ENCODE results near the gene OR10V1.

OR10V1 gene

DNA sequence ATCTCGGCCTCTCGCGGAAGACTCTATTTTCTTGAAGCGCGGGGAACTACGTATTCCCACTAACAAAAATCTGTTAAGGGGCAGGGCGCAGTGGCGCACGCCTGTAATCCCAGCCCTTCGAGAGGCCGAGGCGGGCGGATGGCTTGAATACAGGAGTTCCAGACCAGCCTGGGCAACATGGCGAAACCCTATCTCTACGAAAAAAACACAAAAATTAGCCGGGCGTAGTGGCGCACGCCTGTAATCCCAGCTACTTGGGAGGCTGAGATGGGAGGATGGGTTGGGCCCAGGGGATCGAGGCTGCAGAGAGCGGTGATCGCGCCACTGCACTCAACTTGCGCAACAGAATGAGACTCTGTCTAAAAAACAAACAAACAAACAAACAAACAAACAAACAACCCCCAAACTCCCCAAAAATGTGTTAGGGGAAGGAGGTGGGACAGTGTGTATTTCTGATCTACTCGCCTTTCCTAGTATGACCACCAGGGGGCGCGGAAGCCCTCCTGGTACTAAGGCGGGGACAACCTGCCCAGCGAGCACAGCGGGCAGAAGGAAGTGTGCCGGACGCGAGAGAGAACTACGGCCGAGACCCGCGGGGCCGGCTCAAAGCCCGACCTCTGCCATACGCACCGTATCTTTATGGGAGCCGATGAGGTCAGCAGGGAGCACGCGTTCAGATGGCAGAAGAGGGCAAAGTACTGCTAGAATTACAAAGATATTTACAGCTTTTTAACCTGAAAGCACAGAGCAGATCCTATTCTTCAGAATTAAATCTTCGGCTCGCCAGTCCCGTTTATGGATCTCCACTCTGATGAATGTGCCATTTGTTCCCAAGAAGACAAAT, 40.2 kb upstream of the OR10V1 start:
- no peaks in the 10 kb centered on the region for H3K36me3 ChIP-seq (ENCODE audit: insufficient read depth, low read length)
- peak overlapping the region; percentile 74; the same call in 1 of the 2 replicates for H3K9ac ChIP-seq (ENCODE audit: low read depth, low read length)
- H3K9me3 ChIP-seq (ENCODE audit: insufficient read depth, low read depth, low read length): no peaks in the 10 kb centered on the region
- peaks cover 21% of the 10 kb centered on the region; the same call in 1 of the 2 replicates for H3K4me1 ChIP-seq (ENCODE audit: insufficient read depth, low read length)
- no peak overlapping the region for H3K27ac ChIP-seq (ENCODE audit: low read depth, low read length)
- 39% methylated on average over 44 of the region's 47 CpGs for WGBS
- peaks cover 4% of the 10 kb centered on the region; the same call in 1 of the 2 replicates for H3K27me3 ChIP-seq (ENCODE audit: insufficient read depth, low read length)
- H3K4me3 ChIP-seq (ENCODE audit: low read length): peak overlapping the region; percentile 86

DNA sequence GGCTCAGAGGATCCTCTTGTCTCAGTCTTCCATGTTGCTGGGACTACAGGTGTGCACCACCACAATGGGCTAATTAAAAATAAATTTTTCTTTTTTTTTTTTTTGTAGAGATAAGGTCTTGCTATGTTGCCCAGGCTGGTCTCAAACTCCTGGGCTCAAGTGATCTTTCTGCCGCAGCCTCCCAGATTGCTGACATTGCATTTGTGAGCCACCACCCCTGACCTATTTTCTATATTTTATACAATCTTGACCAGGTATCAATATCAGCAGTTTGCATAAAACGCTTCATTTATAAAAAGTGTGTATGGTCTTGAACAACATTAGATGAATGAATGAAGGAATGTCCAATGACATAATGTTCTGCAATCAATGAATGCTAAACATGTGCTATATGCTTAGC, 32.5 kb upstream of the OR10V1 start:
- H3K27me3 ChIP-seq (ENCODE audit: insufficient read depth, low read length): no peaks in the 10 kb centered on the region
- no peaks in the 10 kb centered on the region for H3K9me3 ChIP-seq (ENCODE audit: insufficient read depth, low read depth, low read length)
- no peak overlapping the region for H3K27ac ChIP-seq (ENCODE audit: low read depth, low read length)
- H3K4me1 ChIP-seq (ENCODE audit: insufficient read depth, low read length): no peaks in the 10 kb centered on the region
- no peak overlapping the region for H3K4me3 ChIP-seq (ENCODE audit: low read length)
- no peak overlapping the region for H3K9ac ChIP-seq (ENCODE audit: low read depth, low read length)
- WGBS: 87% methylated on average over 2 of the region's 2 CpGs
- no peaks in the 10 kb centered on the region for H3K36me3 ChIP-seq (ENCODE audit: insufficient read depth, low read length)

DNA sequence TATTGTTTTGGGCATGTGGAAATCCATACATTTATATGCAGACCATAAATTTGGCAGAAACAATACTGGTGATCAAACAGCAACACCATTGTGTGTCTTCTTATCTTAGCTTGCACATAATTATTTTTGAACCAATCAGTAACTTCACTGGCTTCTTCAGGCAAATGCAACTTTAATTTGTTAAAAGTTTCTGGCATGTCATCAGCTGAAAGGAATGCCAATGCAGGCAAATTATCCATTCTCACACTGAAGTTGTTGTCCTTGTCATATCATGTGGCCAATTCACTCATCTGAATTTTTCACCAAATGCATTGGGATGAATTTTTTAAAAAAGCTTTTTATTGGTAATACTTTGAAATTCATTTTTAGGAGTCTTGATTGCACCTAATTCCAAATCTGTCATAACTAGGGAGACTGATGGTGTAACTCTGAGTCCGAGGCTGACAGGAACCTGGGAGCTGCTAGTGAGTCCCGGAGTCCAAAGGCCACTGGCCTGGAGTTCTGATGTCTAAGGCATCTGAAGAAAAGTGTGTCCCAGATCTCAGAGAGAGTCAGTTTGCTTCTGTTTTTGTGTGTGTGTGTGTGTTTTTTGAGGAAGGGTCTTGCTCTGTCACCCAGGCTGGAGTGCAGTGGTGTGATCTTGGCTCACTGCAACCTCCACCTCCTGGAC, 17.4 kb upstream of the OR10V1 start:
- no peak overlapping the region for H3K9ac ChIP-seq (ENCODE audit: low read depth, low read length)
- no peaks in the 10 kb centered on the region for H3K27me3 ChIP-seq (ENCODE audit: insufficient read depth, low read length)
- H3K9me3 ChIP-seq (ENCODE audit: insufficient read depth, low read depth, low read length): no peaks in the 10 kb centered on the region
- no peak overlapping the region for H3K4me3 ChIP-seq (ENCODE audit: low read length)
- WGBS: 95% methylated on average over 2 of the region's 2 CpGs
- H3K27ac ChIP-seq (ENCODE audit: low read depth, low read length): no peak overlapping the region
- H3K36me3 ChIP-seq (ENCODE audit: insufficient read depth, low read length): no peaks in the 10 kb centered on the region
- H3K4me1 ChIP-seq (ENCODE audit: insufficient read depth, low read length): no peaks in the 10 kb centered on the region

DNA sequence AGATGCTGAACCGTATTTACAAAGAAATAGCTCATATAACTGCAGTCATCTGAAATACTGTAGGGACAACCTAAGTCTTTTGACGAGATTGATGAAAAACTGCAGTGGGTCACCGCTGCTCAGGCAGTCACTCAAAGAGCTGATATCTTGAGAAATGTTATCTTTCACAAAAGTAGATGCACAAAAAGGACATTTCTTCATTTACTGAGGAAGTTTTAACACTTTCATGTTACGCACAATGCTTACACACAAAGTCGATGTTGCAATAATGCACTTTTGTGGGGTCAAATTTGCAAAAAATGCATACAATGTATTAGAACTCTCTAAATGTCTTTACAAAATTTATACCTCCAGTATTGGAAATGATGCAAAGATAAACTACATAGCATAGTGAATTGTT, 16.2 kb upstream of the OR10V1 start:
- Histone ChIP-seq H3K27me3 (ENCODE audit: insufficient read depth, low read length) (no peaks in the 10 kb centered on the region), H3K27ac (ENCODE audit: low read depth, low read length) (no peak overlapping the region)
- WGBS: 94% methylated on average over 5 of the region's 5 CpGs

DNA sequence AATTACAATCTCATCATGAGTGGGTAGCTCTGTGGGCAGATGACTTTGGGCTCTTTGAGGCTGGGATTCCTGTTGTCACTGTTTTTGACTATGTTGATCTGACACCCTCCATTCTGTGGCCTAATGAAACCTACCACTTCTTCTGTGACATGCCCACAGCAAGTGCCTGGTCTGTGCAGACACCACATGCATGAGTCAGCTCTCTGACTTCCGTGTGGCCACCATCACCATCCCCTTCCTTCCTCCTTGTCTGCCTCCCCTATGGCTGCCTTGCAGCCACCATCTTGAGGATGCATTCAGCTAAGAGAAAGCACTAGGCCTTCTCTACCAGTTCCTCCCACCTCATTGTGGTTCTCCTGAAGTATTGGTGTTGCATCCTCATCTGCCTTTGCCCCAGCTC, 15.3 kb upstream of the OR10V1 start:
- no peaks in the 10 kb centered on the region for H3K27me3 ChIP-seq (ENCODE audit: insufficient read depth, low read length)
- H3K36me3 ChIP-seq (ENCODE audit: insufficient read depth, low read length): no peaks in the 10 kb centered on the region
- H3K4me3 ChIP-seq (ENCODE audit: low read length): no peak overlapping the region
- no peak overlapping the region for H3K9ac ChIP-seq (ENCODE audit: low read depth, low read length)
- no peaks in the 10 kb centered on the region for H3K9me3 ChIP-seq (ENCODE audit: insufficient read depth, low read depth, low read length)
- H3K27ac ChIP-seq (ENCODE audit: low read depth, low read length): no peak overlapping the region
- WGBS: 82% methylated on average over 1 of the region's 1 CpG
- H3K4me1 ChIP-seq (ENCODE audit: insufficient read depth, low read length): no peaks in the 10 kb centered on the region

More for the DNA sequence above, 16.2 kb upstream of the OR10V1 start:
- Histone ChIP-seq H3K9me3 (ENCODE audit: insufficient read depth, low read depth, low read length) (no peaks in the 10 kb centered on the region), H3K9ac (ENCODE audit: low read depth, low read length) (no peak overlapping the region), H3K4me1 (ENCODE audit: insufficient read depth, low read length) (no peaks in the 10 kb centered on the region), H3K4me3 (ENCODE audit: low read length) (no peak overlapping the region), H3K36me3 (ENCODE audit: insufficient read depth, low read length) (no peaks in the 10 kb centered on the region)

DNA sequence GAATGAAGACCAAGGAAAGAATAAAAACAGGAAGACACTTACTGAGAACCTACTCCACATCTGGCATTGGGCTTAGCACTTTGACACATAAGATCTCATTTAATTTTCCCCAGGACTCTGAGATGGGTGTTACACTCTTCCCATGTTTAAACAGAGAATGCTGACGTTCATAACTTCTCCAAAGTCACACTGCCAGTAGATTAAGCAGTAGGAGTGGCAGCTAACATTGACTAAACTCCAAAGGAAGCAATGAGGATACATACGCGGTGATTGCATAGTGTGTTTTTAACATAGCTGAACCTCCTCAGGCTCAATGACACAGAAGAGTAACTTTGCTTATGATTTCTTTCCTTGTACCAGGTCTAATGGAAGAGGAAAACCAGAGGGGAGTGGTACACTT, 14.5 kb upstream of the OR10V1 start:
- Histone ChIP-seq H3K36me3 (ENCODE audit: insufficient read depth, low read length) (no peaks in the 10 kb centered on the region), H3K9ac (ENCODE audit: low read depth, low read length) (no peak overlapping the region), H3K4me1 (ENCODE audit: insufficient read depth, low read length) (no peaks in the 10 kb centered on the region), H3K27me3 (ENCODE audit: insufficient read depth, low read length) (no peaks in the 10 kb centered on the region), H3K27ac (ENCODE audit: low read depth, low read length) (no peak overlapping the region), H3K4me3 (ENCODE audit: low read length) (no peak overlapping the region), H3K9me3 (ENCODE audit: insufficient read depth, low read depth, low read length) (no peaks in the 10 kb centered on the region)
- 90% methylated on average over 3 of the region's 3 CpGs for WGBS

DNA sequence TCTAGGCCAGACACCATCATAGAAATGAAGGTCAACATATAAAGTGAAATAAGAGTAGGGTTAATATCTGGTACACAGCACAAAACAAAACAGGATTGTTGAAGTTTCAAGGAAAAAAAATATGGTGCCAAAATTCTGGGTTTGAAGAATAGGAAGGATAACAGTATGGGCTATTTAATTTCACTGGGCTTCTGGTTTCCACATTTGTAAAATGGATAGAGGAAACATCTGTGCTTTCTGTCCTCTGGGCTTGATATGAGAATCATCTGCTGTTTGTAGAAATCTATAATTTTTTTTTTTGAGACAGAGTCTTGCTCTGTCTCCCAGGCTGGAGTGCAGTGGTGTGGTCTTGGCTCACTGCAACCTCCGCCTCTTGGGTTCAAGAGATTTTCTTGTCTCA, 13.8 kb upstream of the OR10V1 start:
- no peaks in the 10 kb centered on the region for H3K4me1 ChIP-seq (ENCODE audit: insufficient read depth, low read length)
- no peaks in the 10 kb centered on the region for H3K27me3 ChIP-seq (ENCODE audit: insufficient read depth, low read length)
- 83% methylated on average over 1 of the region's 1 CpG for WGBS
- no peaks in the 10 kb centered on the region for H3K9me3 ChIP-seq (ENCODE audit: insufficient read depth, low read depth, low read length)
- no peaks in the 10 kb centered on the region for H3K36me3 ChIP-seq (ENCODE audit: insufficient read depth, low read length)
- no peak overlapping the region for H3K27ac ChIP-seq (ENCODE audit: low read depth, low read length)
- H3K9ac ChIP-seq (ENCODE audit: low read depth, low read length): no peak overlapping the region
- H3K4me3 ChIP-seq (ENCODE audit: low read length): no peak overlapping the region

DNA sequence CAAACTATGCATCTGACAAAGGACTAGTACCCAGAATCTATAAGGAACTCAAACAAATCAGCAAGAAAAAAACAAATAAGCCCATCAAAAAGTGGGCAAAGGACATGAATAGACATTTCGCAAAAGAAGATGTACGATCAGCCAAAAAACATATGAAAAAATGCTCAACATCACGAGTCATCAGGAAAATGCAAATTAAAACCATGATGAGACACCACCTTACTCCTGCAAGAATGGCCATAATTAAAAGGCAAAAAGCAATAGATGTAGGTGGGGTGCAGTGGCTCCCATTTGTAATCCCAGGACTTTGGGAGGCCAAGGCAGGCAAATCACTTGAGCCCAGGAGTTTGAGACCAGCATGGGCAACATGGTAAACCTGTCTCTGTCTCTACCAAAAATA, 10.4 kb upstream of the OR10V1 start:
- WGBS: 91% methylated on average over 3 of the region's 3 CpGs
- no peak overlapping the region for H3K9ac ChIP-seq (ENCODE audit: low read depth, low read length)
- H3K27ac ChIP-seq (ENCODE audit: low read depth, low read length): no peak overlapping the region
- H3K4me1 ChIP-seq (ENCODE audit: insufficient read depth, low read length): no peaks in the 10 kb centered on the region
- H3K27me3 ChIP-seq (ENCODE audit: insufficient read depth, low read length): no peaks in the 10 kb centered on the region
- no peaks in the 10 kb centered on the region for H3K9me3 ChIP-seq (ENCODE audit: insufficient read depth, low read depth, low read length)
- H3K4me3 ChIP-seq (ENCODE audit: low read length): no peak overlapping the region
- H3K36me3 ChIP-seq (ENCODE audit: insufficient read depth, low read length): no peaks in the 10 kb centered on the region

DNA sequence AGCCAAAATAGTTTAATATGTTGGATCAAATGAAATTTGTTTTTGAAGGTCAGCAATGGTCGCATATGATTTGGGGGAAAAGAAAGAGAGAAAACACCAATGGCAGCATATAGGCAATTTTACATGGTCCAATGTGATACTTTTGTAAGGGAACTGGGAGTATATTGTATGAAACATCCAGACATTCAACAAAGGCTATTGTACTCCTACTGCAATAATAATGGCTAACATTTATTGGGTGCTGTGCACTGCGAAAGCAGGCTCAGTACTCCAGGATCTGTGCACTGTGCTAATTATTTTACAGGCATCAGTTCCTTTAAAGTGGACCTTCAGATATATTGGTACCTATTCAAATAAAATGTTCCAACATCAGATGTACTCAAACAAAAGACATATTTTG, 5.9 kb upstream of the OR10V1 start:
- Histone ChIP-seq H3K27ac (ENCODE audit: low read depth, low read length) (no peak overlapping the region), H3K9ac (ENCODE audit: low read depth, low read length) (no peak overlapping the region), H3K4me1 (ENCODE audit: insufficient read depth, low read length) (no peaks in the 10 kb centered on the region), H3K36me3 (ENCODE audit: insufficient read depth, low read length) (no peaks in the 10 kb centered on the region), H3K27me3 (ENCODE audit: insufficient read depth, low read length) (no peaks in the 10 kb centered on the region), H3K9me3 (ENCODE audit: insufficient read depth, low read depth, low read length) (no peaks in the 10 kb centered on the region), H3K4me3 (ENCODE audit: low read length) (no peak overlapping the region)
- 89% methylated on average over 2 of the region's 2 CpGs for WGBS

DNA sequence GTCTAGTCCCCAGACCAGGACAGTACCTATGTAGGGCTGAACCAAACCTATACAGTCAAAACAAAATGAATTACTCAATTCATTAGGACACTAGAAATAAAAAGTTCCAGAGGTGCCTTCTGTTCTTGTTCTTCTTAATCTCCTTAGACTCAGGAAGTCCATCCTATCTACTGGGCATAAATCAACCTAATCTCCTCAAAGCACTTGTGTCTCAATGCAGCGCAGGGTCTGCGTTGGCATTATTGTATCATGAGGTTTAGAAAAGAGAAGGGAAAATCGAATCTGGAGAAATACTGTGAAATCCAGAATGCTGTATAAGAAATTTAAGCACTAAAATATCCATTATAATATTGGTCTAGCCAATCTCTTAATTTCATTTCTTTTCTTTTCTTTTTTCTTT, 2.4 kb upstream of the OR10V1 start:
- H3K27ac ChIP-seq (ENCODE audit: low read depth, low read length): no peak overlapping the region
- WGBS: 100% methylated on average over 2 of the region's 3 CpGs

DNA sequence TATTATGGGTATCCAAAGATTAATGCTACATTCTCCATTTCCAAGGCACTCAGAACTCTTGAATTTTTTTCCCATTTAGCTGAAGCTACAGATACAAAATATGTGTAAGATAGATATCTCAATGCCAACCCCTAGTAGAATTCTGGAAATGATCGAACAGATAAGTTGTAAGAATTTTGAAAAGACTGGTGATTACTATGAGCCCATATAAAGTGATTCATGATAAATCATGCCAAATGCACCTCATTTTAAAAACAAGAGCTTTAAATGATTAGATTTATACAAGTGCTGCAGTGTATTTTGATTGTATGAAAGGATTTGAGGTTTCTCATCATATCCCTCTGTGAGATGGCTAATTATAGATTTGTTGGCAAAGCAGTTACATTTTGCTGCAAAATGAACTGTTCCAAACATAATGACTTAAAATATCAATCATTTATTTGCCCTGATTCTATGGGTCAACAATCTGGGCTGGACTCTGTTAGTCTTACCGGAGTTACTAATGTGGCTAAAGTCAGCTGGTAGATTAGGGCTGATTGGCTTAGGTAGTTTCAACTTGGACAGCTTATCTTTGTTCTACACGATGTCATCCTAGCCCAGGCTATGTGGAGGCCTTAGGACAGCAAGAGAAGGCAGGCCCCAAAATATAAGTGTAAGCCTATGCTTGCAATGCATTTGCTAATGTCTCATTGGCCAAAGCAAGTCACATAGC, 3.4 kb downstream of the OR10V1 start:
- no peaks in the 10 kb centered on the region for H3K27me3 ChIP-seq (ENCODE audit: insufficient read depth, low read length)
- H3K36me3 ChIP-seq (ENCODE audit: insufficient read depth, low read length): no peaks in the 10 kb centered on the region
- 89% methylated on average over 3 of the region's 3 CpGs for WGBS
- no peaks in the 10 kb centered on the region for H3K9me3 ChIP-seq (ENCODE audit: insufficient read depth, low read depth, low read length)
- H3K4me1 ChIP-seq (ENCODE audit: insufficient read depth, low read length): no peaks in the 10 kb centered on the region
- no peak overlapping the region for H3K27ac ChIP-seq (ENCODE audit: low read depth, low read length)
- no peak overlapping the region for H3K4me3 ChIP-seq (ENCODE audit: low read length)
- no peak overlapping the region for H3K9ac ChIP-seq (ENCODE audit: low read depth, low read length)

More for the DNA sequence above, 2.4 kb upstream of the OR10V1 start:
- H3K9me3 ChIP-seq (ENCODE audit: insufficient read depth, low read depth, low read length): no peaks in the 10 kb centered on the region
- H3K36me3 ChIP-seq (ENCODE audit: insufficient read depth, low read length): no peaks in the 10 kb centered on the region
- H3K27me3 ChIP-seq (ENCODE audit: insufficient read depth, low read length): no peaks in the 10 kb centered on the region
- no peak overlapping the region for H3K4me3 ChIP-seq (ENCODE audit: low read length)
- H3K4me1 ChIP-seq (ENCODE audit: insufficient read depth, low read length): no peaks in the 10 kb centered on the region
- H3K9ac ChIP-seq (ENCODE audit: low read depth, low read length): no peak overlapping the region
